ENCODE results near the gene TMEM128.
"Not testable (repeated sequence)": the region's sequence is repeated elsewhere in the genome, so short reads cannot be mapped to it uniquely, and the experiment has no call there.

TMEM128 gene

GRCh38 chr4:4254666-4255065 lies 6.6 kb upstream of the TMEM128 start:
- DNase-seq (ENCODE audit: low read depth): no peak

GRCh38 chr4:4254199-4254598 lies 6.2 kb upstream of the TMEM128 start:
- DNase-seq (ENCODE audit: low read depth): no peak

DNA sequence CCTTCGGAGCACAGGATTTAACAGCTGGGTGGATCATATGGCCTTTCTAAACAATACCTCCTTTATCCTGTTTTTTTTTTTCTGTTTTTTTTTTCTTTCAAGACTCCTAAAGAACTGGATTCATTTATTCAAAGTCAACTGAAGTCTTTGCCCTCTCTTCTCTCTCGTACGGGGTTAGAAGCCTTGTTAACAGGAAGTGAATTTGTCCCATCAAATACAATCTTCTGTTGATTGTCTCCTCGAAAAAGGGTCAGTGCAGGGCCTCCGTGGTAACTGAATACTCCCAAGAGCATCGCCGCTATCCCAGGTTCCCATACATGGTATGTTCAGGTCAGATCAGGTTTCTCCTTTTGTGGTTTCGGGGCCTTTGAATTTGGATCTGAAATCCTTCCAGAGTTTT lies 1.8 kb upstream of the TMEM128 start:
- no peak for DNase-seq (ENCODE audit: low read depth)

DNA sequence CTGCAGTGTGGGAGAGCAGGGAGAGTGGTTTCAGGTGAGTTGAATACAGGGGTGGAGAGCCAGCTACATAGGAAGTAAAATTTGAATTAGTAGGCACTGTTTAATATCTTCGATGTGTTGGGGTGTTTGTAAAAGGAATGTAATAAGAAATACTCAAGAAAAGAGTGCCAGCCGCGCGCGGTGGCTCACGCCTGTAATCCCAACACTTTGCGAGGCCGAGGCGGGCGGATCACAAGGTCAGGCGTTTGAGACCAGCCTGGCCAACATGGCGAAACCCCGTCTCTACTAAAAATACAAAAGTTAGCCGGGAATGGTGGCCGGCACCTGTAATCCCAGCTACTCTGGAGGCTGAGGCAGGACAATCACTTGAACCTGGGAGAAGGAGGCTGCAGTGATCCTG lies 1.3 kb upstream of the TMEM128 start:
- DNase-seq (ENCODE audit: low read depth): not testable (repeated sequence)

- no peak for DNase-seq (ENCODE audit: low read depth)
Observed at GRCh38 chr4:4248885-4249203, 821 bp upstream of the TMEM128 start.

DNA sequence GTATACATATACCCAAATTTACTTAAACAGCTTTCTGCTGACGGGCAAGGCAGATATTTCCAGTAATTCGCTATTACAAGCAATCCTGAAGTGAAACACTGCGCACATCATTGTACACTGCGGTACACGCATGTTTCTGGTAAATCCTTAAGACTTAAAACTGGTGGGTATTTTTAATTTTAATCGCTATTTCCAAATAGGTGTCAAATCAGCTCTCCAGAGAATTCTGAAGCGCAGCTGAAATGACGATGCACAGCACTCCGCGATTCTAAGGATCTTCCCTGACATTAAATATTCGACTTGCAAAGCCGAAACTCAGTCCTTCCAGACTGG lies 361 bp downstream of the TMEM128 start:
- DNase-seq (ENCODE audit: low read depth): no peak

DNA sequence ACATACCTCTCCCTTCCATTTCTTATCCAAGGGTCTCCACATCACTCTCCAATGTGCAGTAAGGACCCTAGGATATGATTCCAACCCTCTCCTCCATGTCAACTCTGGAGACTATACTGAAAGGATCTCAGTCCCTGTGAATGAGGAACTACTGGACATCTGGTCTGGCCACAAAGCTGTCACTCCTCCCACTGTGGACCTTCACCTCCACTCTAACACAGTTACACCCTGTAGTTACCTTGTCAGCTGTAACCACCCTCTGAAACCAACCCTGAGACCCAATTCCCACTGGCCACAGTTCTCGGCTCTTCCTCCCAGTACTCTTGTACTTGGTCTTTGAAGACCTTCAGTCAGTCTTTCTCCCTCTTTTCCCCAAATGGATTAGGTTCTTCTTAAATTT lies 2.9 kb downstream of the TMEM128 start:
- no peak for DNase-seq (ENCODE audit: low read depth)

GRCh38 chr4:4239551-4239950 lies 8.5 kb downstream of the TMEM128 start:
- DNase-seq (ENCODE audit: low read depth): not testable (repeated sequence)

DNA sequence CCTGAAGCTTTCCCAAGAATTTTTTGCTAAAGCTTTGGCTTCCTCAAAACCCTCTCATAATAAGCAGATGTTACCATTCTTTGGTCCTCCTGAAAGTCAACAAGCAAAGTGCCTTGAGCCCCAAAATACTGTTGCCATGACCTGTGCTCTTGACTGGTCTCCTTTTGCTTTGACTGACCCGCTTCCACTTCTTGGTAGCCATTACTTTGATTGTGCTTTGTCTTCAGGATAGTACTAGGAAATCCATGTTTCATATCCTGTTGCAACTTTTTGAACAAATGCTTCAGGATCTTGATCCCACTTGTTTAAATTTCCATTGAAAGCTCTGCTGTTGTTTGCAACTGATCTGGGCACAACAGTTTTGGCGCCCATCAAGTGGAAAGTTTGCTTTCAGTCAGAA lies 14.4 kb downstream of the TMEM128 start:
- no peak for DNase-seq (ENCODE audit: low read depth)

GRCh38 chr4:4228356-4228668 lies 19.7 kb downstream of the TMEM128 start:
- no peak for DNase-seq (ENCODE audit: low read depth)

- DNase-seq (ENCODE audit: low read depth): no peak
Observed at GRCh38 chr4:4227510-4228355, 20.3 kb downstream of the TMEM128 start.

DNA sequence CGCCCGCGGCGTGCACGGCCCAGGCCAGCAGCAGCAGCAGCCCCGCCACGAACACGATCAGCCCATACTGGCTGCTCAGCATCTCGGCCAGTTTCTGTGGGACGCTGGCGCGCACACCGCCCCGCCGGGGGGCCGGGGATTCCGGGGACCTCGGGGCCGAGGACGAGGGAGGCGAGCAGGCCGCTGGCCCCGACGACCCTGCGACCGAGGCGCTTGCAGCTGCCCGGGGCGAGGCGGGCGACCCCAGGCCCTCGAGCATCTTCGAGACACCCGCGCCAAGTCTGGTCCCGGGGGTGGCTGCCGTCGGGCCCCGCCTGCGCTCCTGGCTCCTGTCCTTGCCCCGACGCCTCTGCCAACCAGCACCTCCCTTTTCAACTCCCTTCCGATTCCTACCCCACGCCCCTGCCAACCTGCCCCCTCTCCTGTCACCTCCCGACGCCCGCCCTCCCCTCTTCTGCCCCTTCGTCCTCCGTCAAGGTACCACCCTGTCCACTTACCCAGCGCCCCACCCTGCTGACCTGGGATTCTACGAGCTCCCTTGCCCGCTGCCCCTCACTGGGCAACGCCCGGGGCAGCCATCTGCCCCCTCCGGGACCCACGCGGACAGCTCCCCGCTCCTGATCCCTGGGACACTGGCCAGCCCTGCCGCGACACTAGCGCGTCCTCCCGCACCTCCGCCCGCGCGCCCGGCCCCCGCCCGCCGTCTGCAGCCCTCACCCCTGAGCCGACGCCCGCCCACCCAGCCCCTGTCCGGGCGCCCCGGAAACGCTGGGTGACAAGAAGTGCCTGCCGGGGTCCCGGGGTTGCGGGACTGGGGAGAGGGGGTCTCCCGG lies 21.2 kb downstream of the TMEM128 start, which contains the start of gene OTOP1:
Gene OTOP1 (minus strand): TSS at position 324 of the 833 bp plus-strand sequence. CDS start 65 bp downstream, at position 259.
- no peak for DNase-seq (ENCODE audit: low read depth)

- DNase-seq (ENCODE audit: low read depth): no peak
Observed at GRCh38 chr4:4225915-4226605, 22.0 kb downstream of the TMEM128 start.

- no peak for DNase-seq (ENCODE audit: low read depth)
Observed at GRCh38 chr4:4217113-4217512, 30.9 kb downstream of the TMEM128 start.

GRCh38 chr4:4216648-4217047 lies 31.4 kb downstream of the TMEM128 start:
- no peak for DNase-seq (ENCODE audit: low read depth)

DNA sequence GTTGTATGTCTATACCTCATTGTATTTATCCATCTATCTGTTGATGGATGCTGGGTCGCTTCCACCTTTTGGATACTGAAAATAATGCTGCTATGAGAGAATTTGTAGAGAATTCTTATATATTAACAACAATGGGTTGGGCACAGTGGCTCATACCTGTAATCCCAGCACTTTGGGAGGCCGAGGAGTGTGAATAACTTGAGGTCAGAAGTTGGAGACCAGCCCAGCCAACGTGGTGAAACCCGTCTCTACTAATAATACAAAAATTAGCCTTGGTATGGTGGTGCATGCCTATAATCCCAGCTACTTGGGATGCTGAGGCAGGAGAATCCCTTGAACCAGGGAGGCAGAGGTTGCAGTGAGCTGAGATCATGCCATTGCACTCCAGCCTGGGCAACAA lies 34.3 kb downstream of the TMEM128 start:
- DNase-seq (ENCODE audit: low read depth): not testable (repeated sequence)

- no peak for DNase-seq (ENCODE audit: low read depth)
Observed at GRCh38 chr4:4206204-4206603, 41.8 kb downstream of the TMEM128 start.

DNA sequence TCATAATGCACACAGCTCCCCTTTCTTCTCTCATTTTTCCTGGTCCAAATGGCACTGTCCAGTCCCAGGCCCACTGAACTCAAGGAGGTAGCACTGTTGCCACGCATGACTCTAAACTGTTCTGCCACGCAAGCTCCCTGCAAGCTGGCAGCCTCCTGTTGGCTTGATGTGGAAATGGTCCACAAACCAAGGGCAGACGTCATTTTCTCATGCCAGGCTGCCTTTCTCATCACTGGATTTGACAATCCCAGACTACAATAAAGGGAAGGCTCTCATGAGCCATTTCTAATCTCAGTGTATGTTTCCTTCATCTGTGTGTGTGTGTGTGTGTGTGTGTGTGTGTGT lies 43.6 kb downstream of the TMEM128 start:
- DNase-seq (ENCODE audit: low read depth): no peak

GRCh38 chr4:4203688-4204400 lies 44.2 kb downstream of the TMEM128 start:
- no peak for DNase-seq (ENCODE audit: low read depth)

DNA sequence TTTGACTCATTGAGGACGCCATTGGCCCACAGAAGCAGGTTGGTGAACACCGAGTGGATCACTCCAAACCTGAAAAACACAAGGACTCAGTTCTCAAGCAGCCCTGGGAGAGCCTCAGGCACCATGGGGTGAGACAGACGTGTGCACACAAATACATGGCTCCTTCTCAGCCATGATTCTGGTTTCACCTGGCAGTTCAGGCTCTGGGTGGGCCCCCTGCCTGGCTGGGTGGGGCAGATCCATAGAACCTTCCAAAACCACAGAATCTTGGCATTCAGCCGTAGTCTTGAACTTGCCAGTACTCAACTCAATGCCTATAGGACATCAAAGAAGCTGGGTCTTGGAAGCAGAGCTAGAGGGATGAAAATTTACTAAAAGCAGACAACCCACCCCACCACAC lies 45.5 kb downstream of the TMEM128 start:
- no peak for DNase-seq (ENCODE audit: low read depth)

- no peak for DNase-seq (ENCODE audit: low read depth)
Observed at GRCh38 chr4:4200624-4201023, 47.4 kb downstream of the TMEM128 start.

- no peak for DNase-seq (ENCODE audit: low read depth)
Observed at GRCh38 chr4:4195354-4195753, 52.7 kb downstream of the TMEM128 start.

Data from activated gamma-delta T cell treated with anti-CD3 and anti-CD28 coated beads, Interleukin-2, amount 50 U/mL, for 16 hours (primary cell).